Bronchial epithelial cell (primary cell): ENCODE measurements around the gene CNDP1. TPM values are rescaled to one million over a fixed set of nuclear protein-coding genes. Genes with fewer than 3 reads are reported as not detected.
A peak's percentile ranks its signal among the peaks of the same experiment; 100 is the strongest.
"Not testable (repeated sequence)": the region's sequence is repeated elsewhere in the genome, so short reads cannot be mapped to it uniquely, and the experiment has no call there.

Experiments used
- DNase-seq: peaks from one replicate; pipeline ENCODE4 v3.0.0-alpha.2; 2010; ENCODE audit warnings: low read depth
- FAIRE-seq: peaks from 2 replicates; lab custom pipeline; 2011; peaks lifted over from hg19 to GRCh38; lab: Jason Lieb, UNC
- H3K27me3 ChIP-seq: 2 replicates; pipeline ENCODE4 v1.5.1; 2011; ENCODE audit warnings: low read length; ENCODE audit not compliant: control insufficient read depth, insufficient read depth
- H3K36me3 ChIP-seq: 2 replicates; pipeline ENCODE4 v1.5.1; 2011; ENCODE audit warnings: low read length; ENCODE audit not compliant: control insufficient read depth, insufficient read depth
- H3K4me3 ChIP-seq: 2 replicates; pipeline ENCODE4 v1.5.1; 2011; ENCODE audit warnings: mild to moderate bottlenecking, low read depth, low read length, control low read depth
- total RNA-seq: library from RNA; depleted of rRNA; stranded (reverse); fragments of >200 nt; gene quantifications from 2 replicates; pipeline ENCODE4 v1.2.1, GENCODE V29; 2014
- TF ChIP-seq, protein P1 (sequence below): IDR thresholded peaks from 2 replicates; pipeline ENCODE4 v1.5.1; 2011; ENCODE audit warnings: mild to moderate bottlenecking, moderate library complexity, low read length, control low read depth, inconsistent platforms; ENCODE audit not compliant: insufficient read depth, severe bottlenecking

CNDP1 gene
- total RNA-seq, 1 donor from 2014 or later, result not detected

- DNase-seq, result no peak
- TF ChIP-seq, protein P1, sequence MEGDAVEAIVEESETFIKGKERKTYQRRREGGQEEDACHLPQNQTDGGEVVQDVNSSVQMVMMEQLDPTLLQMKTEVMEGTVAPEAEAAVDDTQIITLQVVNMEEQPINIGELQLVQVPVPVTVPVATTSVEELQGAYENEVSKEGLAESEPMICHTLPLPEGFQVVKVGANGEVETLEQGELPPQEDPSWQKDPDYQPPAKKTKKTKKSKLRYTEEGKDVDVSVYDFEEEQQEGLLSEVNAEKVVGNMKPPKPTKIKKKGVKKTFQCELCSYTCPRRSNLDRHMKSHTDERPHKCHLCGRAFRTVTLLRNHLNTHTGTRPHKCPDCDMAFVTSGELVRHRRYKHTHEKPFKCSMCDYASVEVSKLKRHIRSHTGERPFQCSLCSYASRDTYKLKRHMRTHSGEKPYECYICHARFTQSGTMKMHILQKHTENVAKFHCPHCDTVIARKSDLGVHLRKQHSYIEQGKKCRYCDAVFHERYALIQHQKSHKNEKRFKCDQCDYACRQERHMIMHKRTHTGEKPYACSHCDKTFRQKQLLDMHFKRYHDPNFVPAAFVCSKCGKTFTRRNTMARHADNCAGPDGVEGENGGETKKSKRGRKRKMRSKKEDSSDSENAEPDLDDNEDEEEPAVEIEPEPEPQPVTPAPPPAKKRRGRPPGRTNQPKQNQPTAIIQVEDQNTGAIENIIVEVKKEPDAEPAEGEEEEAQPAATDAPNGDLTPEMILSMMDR, result no peak
- H3K36me3 ChIP-seq, result peaks cover 31% of the 10 kb centered on the region
Observed at GRCh38 chr18:74521068-74521725, 13.1 kb upstream of the CNDP1 start.

DNA sequence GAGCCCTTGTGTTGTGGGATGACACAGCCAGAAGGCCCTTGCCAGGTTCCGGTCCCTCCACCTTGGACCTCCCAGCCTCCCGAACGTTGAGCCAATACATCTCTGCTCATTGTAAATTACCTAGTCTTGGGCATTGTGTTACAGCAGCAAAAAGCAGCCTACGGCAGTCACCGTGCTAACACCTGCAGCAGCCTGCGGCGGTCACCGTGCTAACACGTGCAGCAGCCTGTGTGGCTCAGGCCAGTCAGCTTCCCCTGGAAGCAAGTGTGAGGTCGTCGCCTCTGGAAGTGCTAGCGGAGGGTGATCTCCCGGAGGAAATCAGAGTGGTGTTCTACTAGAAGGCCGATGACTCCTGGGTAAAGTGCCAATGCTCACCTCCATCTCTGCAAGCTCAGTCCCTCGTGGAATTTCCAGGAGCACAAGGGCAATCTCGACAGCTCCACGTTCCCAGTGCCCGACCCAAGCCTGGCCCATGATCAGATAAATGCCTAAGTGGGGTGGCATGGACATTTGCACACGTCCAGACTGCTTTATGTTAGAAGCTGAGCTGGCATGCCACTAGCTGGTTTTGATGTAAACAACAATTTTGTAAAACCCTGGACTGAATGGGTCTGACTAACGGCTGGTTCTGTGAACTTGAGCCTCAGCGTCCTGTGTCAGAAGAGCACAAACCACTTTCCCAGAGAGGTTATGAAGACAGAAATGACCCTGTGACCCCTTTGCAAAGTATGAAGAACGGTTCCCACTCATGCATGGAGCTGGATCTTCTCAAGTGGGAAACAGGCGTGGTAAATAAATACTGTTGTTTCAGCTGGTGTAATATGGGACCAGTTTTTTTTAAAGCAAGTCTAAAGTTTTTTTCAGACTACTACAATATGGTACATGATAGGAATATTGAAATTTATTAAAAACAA, 11.4 kb upstream of the CNDP1 start:
- TF ChIP-seq, protein P1, result no peak
- H3K27me3 ChIP-seq, result no peaks in the 10 kb centered on the region
- peaks cover 22% of the 10 kb centered on the region for H3K36me3 ChIP-seq
- H3K4me3 ChIP-seq, result no peak overlapping the region
- no peak for FAIRE-seq
- DNase-seq, result no peak

More at GRCh38 chr18:74521068-74521725, 13.1 kb upstream of the CNDP1 start:
- Histone ChIP-seq H3K4me3 (no peak overlapping the region), H3K27me3 (no peaks in the 10 kb centered on the region)
- FAIRE-seq, result no peak

- FAIRE-seq, result no peak
- no peak for DNase-seq
- H3K27me3 ChIP-seq, result no peaks in the 10 kb centered on the region
- TF ChIP-seq, protein P1, result no peak
- peaks cover 14% of the 10 kb centered on the region for H3K36me3 ChIP-seq
- no peak overlapping the region for H3K4me3 ChIP-seq
Observed at GRCh38 chr18:74524097-74524496, 10.2 kb upstream of the CNDP1 start.

- not testable (repeated sequence) for H3K4me3 ChIP-seq, H3K27me3 ChIP-seq, FAIRE-seq, DNase-seq, H3K36me3 ChIP-seq
Observed at GRCh38 chr18:74524915-74525314, 9.4 kb upstream of the CNDP1 start.

DNA sequence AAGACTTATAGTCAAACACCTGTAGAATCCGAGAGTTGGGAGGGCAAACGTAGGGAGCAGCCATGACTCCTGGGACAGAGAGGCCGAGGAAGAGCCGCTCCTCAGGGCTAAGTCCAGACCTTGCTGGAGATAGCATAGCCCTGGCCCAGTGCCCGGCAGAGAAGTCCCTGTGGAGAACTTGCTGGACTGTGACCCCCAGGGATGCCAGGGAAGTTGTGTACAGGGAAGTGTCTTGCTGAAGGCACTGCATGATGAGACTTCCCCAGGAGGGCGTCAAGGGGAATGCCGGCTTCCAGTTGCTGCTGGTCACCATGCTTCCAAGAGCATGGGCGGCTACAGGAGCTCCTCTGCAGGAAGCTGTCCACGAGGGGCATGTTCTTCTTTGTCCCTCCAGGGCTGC, 8.6 kb upstream of the CNDP1 start:
- no peak for FAIRE-seq
- H3K36me3 ChIP-seq, result no peaks in the 10 kb centered on the region
- H3K4me3 ChIP-seq, result no peak overlapping the region
- TF ChIP-seq, protein P1, result no peak
- no peaks in the 10 kb centered on the region for H3K27me3 ChIP-seq
- no peak for DNase-seq

GRCh38 chr18:74526488-74526887, 7.8 kb upstream of the CNDP1 start:
- TF ChIP-seq, protein P1, result no peak
- DNase-seq, result peak; percentile 10

More at GRCh38 chr18:74526488-74526887, 7.8 kb upstream of the CNDP1 start:
- Histone ChIP-seq H3K27me3 (no peaks in the 10 kb centered on the region), H3K36me3 (no peaks in the 10 kb centered on the region), H3K4me3 (no peak overlapping the region)
- FAIRE-seq, result no peak
